ENCODE data around the gene CNGB1. TPM values are rescaled to one million over a fixed set of nuclear protein-coding genes. Genes with fewer than 3 reads are reported as not detected.
A peak's percentile ranks its signal among the peaks of the same experiment; 100 is the strongest.
"Not testable (repeated sequence)": the region's sequence is repeated elsewhere in the genome, so short reads cannot be mapped to it uniquely, and the experiment has no call there.

CNGB1 gene
- polyA plus RNA-seq, 3 donors: 0.09 to 0.11 TPM; not detected in 1

- peak; percentile 58 for DNase-seq
These were observed 107.3 kb downstream of the CNGB1 start for GRCh38 chr16:57863434-57864160.

GRCh38 chr16:57862698-57863433 is 108.1 kb downstream of the CNGB1 start:
- DNase-seq: no peak

- no peak for DNase-seq
These were observed 111.6 kb downstream of the CNGB1 start for GRCh38 chr16:57859331-57859730.

- no peak for DNase-seq
These were observed 112.3 kb downstream of the CNGB1 start for GRCh38 chr16:57858635-57859034.

GRCh38 chr16:57857991-57858390 is 112.9 kb downstream of the CNGB1 start:
- DNase-seq: not testable (repeated sequence)

- no peak for DNase-seq
These were observed 115.7 kb downstream of the CNGB1 start for GRCh38 chr16:57855188-57855587.

DNA sequence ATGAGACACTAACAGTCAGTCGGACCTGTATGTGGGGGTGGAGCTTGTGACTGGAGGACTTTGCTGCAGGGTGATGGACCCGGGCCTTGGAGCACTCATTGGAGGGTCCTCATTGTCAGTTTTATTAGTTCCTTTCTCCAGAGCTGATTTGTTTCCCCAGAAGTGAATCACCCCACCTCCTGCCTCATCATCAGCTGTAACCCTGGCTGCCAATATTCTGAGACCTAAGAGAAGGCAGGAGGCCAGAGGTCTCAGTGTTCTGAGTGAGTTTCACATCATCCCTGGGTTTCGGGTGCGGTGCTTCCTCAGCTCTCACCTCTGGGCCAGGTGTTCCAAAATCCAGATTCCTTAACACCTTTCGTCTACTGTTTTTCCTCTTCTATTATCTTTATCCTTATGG is 118.7 kb downstream of the CNGB1 start:
- DNase-seq: no peak

DNA sequence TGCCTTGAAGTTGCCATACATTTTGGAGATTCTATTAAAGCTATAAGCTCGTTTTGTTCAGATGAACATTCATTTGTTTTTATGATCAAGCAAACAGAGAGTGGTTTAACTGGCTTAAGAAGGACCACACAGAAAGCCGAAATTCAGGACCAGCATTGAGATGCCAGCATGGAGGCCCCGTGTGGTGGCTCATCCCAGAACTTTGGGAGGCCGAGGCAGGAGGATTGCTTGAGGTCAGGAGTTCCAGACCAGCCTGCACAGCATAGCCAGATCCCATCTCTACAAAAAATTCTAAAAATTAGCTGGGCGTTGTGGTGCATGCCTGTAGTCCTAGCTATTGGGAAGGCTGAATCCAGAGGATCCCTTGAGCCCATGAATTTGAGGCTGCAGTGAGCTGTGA is 122.7 kb downstream of the CNGB1 start:
- DNase-seq: no peak

DNA sequence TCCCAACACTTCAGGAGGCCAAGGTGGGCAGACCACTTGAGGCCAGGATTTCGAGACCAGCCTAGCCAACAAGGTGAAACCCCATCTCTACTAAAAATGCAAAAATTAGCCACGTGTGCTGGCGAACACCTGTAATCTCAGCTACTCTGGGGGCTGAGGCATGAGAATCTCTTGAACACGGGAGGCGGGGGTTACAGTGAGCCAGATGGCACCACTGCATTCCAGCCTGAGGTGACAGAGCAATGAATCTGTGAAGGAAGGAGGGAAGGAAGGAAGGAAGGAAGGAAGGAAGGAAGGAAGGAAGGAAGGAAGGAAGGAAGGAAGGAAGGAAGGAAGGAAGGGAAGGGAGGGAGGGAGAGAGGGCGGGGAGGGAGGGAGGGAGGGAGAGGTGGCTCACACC is 124.0 kb downstream of the CNGB1 start:
- not testable (repeated sequence) for DNase-seq

GRCh38 chr16:57846078-57846697 is 124.7 kb downstream of the CNGB1 start:
- peak; percentile 55 for DNase-seq

- DNase-seq: no peak
These were observed 125.8 kb downstream of the CNGB1 start for GRCh38 chr16:57845115-57845514.

DNA sequence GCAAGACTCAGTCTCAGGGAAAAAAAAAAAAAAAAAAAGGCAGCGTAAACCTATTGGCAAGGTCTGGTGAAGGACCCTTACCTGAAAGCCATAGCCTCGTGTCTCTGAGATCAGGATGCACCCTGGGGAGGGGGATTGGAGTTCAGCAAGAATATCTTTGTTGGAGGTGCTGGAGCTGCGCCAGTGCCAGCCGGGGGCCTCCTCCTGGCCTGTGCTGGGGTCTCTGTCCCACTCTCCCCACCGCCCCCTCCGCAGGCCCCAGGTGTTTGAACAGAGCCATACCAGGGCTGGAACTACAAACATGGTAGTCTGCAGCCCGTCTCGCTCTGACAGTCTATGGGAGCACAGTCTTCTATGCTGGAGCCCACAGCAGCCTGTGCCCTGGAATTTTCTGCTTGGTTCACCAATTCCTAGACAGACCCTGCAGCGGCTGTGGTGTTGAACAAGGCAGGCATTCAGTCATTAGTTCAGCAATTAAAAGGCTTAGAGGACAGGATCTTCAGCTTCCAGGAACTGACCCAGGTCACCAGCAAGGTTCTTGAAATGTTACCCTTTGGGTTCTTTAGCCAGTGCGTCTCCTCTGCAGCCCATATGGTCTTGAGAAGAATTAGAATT is 126.4 kb downstream of the CNGB1 start:
- DNase-seq: no peak

GRCh38 chr16:57843400-57843799 is 127.5 kb downstream of the CNGB1 start:
- no peak for DNase-seq

- DNase-seq: no peak
These were observed 128.3 kb downstream of the CNGB1 start for GRCh38 chr16:57842601-57843000.

GRCh38 chr16:57840833-57841232 is 130.1 kb downstream of the CNGB1 start:
- DNase-seq: no peak

DNA sequence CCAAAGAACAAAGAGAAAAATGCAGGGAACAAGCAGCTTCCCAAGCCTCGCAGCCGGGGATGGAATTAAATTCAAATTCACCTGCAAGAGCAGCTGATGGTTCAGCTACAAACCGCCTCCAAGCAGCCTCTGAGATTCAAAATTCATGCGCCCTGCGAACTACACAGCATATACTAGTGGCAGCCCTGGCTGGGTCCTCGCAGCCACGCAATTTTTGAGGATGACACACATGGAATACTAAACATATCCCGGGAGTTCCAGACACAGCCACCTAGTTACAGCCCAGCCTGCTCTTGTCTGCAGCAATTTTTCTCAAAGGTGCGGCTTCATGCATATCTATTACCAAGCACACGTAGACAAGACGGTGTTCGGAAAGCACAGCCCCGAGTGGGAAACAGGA is 132.8 kb downstream of the CNGB1 start:
- no peak for DNase-seq

- no peak for DNase-seq
These were observed 133.4 kb downstream of the CNGB1 start for GRCh38 chr16:57837305-57838125.

DNA sequence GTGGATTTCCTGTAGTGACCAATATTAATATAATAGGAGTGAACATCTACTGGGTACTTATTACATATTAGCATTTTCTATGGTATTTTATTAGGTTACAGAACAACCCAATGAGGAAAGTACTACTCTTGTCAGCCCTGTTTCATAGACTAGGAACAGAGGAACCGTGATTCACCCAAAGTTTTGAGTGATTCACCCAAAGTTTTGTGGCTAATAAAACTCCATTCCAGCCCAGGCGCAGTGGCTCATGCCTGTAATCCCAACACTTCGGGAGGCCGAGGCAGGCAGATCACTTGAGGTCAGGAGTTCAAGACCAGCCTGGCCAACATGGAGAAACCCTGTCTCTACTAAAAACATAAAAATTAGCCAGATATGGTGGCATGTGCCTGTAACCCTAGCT is 135.5 kb downstream of the CNGB1 start:
- not testable (repeated sequence) for DNase-seq

DNA sequence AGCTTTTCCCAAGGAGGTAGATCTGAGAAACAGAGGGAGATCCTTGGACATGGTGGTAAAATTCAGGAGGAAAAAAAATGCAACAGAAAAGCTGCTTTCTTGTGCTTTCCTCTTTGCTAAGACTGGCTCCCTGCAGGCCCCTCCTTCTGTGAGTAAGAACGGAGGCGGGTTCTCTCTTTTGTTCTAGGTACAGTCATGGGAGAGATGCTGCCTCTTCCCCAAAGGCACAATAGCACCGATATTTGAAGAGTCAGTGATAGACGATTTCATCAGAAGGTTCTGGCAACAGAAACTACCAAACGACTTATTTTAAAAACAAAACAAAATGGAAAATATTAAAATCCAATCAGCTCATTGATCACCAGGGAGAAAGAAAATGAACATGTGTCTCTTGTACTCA is 136.0 kb downstream of the CNGB1 start:
- DNase-seq: no peak
